GM12878 (cell line): Measurements from ENCODE around the gene TIAM1.

ENCODE experiments used
- SUPT20H ChIP-seq: IDR thresholded peaks from 2 replicates; pipeline ENCODE4 v1.6.1; 2011; ENCODE audit warnings: low read depth, mild to moderate bottlenecking, low read length, moderate library complexity, borderline replicate concordance; ENCODE audit not compliant: control insufficient read depth
- TCF7 ChIP-seq: IDR thresholded peaks from 2 replicates; pipeline ENCODE4 v1.6.1; 2014; ENCODE audit warnings: antibody characterized with exemption, borderline replicate concordance
- YY1 ChIP-seq: IDR thresholded peaks from 2 replicates; pipeline ENCODE4 v1.6.1; 2011; ENCODE audit warnings: low read depth, mild to moderate bottlenecking, low read length
- ZBED1 ChIP-seq: IDR thresholded peaks from 2 replicates; pipeline ENCODE4 v1.6.1; 2016; ENCODE audit warnings: borderline replicate concordance

DNA sequence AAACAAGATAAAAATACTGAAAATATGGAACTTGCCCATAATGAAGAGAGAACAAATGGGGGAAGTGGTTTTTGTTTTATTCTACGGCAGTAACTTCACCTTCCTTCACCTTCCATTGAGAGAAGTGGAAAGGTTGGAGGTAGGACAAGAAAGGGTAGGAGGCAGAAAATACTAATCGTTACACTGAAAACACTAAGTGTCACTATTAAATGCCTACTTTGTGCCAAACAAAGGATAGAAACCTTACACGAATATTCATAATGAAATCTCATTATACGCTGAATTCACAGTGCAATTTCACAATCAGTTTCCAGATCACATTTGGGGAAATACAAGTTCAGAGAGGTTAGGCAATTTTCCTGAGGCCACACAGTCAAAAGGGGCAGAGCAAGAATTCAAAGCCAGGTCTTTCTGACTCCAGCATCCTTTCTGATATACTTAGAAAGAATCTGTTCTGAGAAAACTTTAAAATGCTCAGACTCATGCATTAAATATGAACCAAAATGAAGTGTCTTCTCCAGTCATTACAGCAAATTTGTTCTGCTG is 3.0 kb downstream of the TIAM1 start:
- TF ChIP-seq TCF7 (no peak), ZBED1 (no peak), YY1 (no peak), SUPT20H (no peak)
